Panc1 (cell line): ENCODE results near the gene WDR70.

Source experiments
- CTCF ChIP-seq: fragments of 450-650 bp; IDR thresholded peaks from 2 replicates; pipeline ENCODE4 v1.5.1; 2017; ENCODE audit warnings: mild to moderate bottlenecking
- POLR2AphosphoS5 ChIP-seq: IDR thresholded peaks from 2 replicates; pipeline ENCODE4 v1.6.1; 2012; ENCODE audit warnings: mild to moderate bottlenecking, low read depth, low read length, moderate library complexity
- REST ChIP-seq, 2 experiments: IDR thresholded peaks; 2 replicates each; pipeline ENCODE4 v1.6.1; 2011 to 2012; ENCODE audit warnings: low read depth in 2 of 2, control low read depth in 1 of 2, low read length in 1 of 2, mild to moderate bottlenecking in 1 of 2, moderate library complexity in 1 of 2; ENCODE audit not compliant: insufficient read depth in 1 of 2

GRCh38 chr5:37370864-37371726 is 8.0 kb upstream of the WDR70 start, which contains the start of gene NUP155:
- TF ChIP-seq POLR2AphosphoS5: peak; percentile 95
- no peak for TF ChIP-seq CTCF
- TF ChIP-seq REST (IDR thresholded peaks at IDR 0.05; ENCODE audit: insufficient read depth in 1 of 2, low read depth in 2 of 2, low read length in 1 of 2): no peak
